HCT116 (cell line): ENCODE measurements around the gene RXRA. TPM values are rescaled to one million over a fixed set of nuclear protein-coding genes. Genes with fewer than 3 reads are reported as not detected.

Source experiments
- ATAC-seq: fragments of 200-7000 bp; cut with Tn5 transposase; 2 replicates; pipeline ENCODE4 v1.9.1; 2020; ENCODE audit warnings: mild to moderate bottlenecking, moderate library complexity
- BruUV-seq: library from RNA; stranded (reverse); fragments of 400-500 nt; replicated peaks from 2 replicates; lab custom pipeline; 2021; lab: Mats Ljungman, UMichigan
- CTCF ChIA-PET: fragments of 300-600 bp; sonication (Branson Sonifier 250); formaldehyde crosslinking; loops from one replicate; lab custom pipeline; 2021; ENCODE audit warnings: antibody characterized with exemption; lab: Charles Lee
- POLR2A ChIA-PET: fragments of 300-600, 350-600 bp; sonication (Branson Sonifier 250); formaldehyde crosslinking; loops from one replicate; lab custom pipeline; 2021; ENCODE audit warnings: antibody characterized with exemption; lab: Charles Lee
- RAD21 ChIA-PET, 2 experiments: fragments of 300-600 bp; sonication (Branson Sonifier 250); formaldehyde crosslinking; loops; one replicate each; lab custom pipeline; 2023; ENCODE audit warnings: low total read pairs in 2 of 2; ENCODE audit not compliant: uncharacterized antibody in 2 of 2, unreplicated experiment in 2 of 2, low non-redundant PET in 1 of 2; lab: Charles Lee
- DNase-seq: peaks from one replicate; pipeline ENCODE4 v3.0.0-alpha.2; 2010; ENCODE audit warnings: low read depth, low spot score
- H2AFZ ChIP-seq: fragments of 200-600 bp; shearing (Covaris generic), sonication (generic); 2 replicates; pipeline ENCODE4 v1.6.1; 2017; ENCODE audit warnings: low read depth, mixed run types, mixed read lengths, antibody characterized with exemption, low read length; ENCODE audit not compliant: poor library complexity, severe bottlenecking
- H3K27ac ChIP-seq: 2 replicates; pipeline ENCODE4 v1.5.1; 2012; ENCODE audit warnings: low read depth, low read length
- H3K27me3 ChIP-seq: fragments of 200-600 bp; sonication (generic); 2 replicates; pipeline ENCODE4 v1.6.1; 2016; ENCODE audit warnings: mixed run types, low read length, mixed read lengths; ENCODE audit not compliant: insufficient read depth
- H3K36me3 ChIP-seq, 2 experiments: fragments of 200-500 bp in 1 of 2; fragments of 200-600 bp in 1 of 2; sonication (Bioruptor generic) in 1 of 2; sonication (generic) in 1 of 2; 2 replicates each; pipeline versions ENCODE4 v1.5.1 to v1.6.1; 2014 to 2016; ENCODE audit warnings: low read length in 2 of 2, inconsistent platforms in 1 of 2, mixed read lengths in 1 of 2, mixed run types in 1 of 2; ENCODE audit not compliant: insufficient read depth in 2 of 2, control insufficient read depth in 1 of 2
- H3K4me1 ChIP-seq, 2 experiments: fragments of 200-600 bp in 1 of 2; sonication (generic) in 1 of 2; 2 replicates each; pipeline versions ENCODE4 v1.5.1 to v1.6.1; 2012 to 2017; ENCODE audit warnings: low read length in 2 of 2, inconsistent platforms in 1 of 2, mild to moderate bottlenecking in 1 of 2, mixed read lengths in 1 of 2, mixed run types in 1 of 2, moderate library complexity in 1 of 2; ENCODE audit not compliant: insufficient read depth in 2 of 2, control insufficient read depth in 1 of 2
- H3K4me2 ChIP-seq: fragments of 200-600 bp; sonication (generic); 2 replicates; pipeline ENCODE4 v1.6.1; 2017; ENCODE audit warnings: mixed run types, low read length, mixed read lengths
- H3K4me3 ChIP-seq, 2 experiments: fragments of 200-600 bp in 1 of 2; sonication (generic) in 1 of 2; replicated peaks in 1 of 2; 2 replicates each; pipeline ENCODE4 v1.5.1; 2011 to 2016; ENCODE audit warnings: low read length in 2 of 2, control low read depth in 1 of 2, low read depth in 1 of 2, mild to moderate bottlenecking in 1 of 2, mixed read lengths in 1 of 2, mixed run types in 1 of 2
- H3K79me2 ChIP-seq: fragments of 200-600 bp; sonication (generic); 2 replicates; pipeline ENCODE4 v1.6.1; 2017; ENCODE audit warnings: mild to moderate bottlenecking, mixed run types, low read length, moderate library complexity, mixed read lengths; ENCODE audit not compliant: insufficient read depth
- H3K9ac ChIP-seq: fragments of 200-600 bp; sonication (generic); 2 replicates; pipeline ENCODE4 v1.6.1; 2016; ENCODE audit warnings: low read length, mixed read lengths
- H3K9me2 ChIP-seq: fragments of 200-600 bp; sonication (generic), shearing (Covaris generic); 2 replicates; pipeline ENCODE4 v1.6.1; 2017; ENCODE audit warnings: mixed run types, mild to moderate bottlenecking, moderate library complexity; ENCODE audit not compliant: insufficient read depth
- H3K9me3 ChIP-seq, 2 experiments: fragments of 200-500 bp in 1 of 2; fragments of 200-600 bp in 1 of 2; sonication (Bioruptor generic) in 1 of 2; sonication (generic) in 1 of 2; 2 replicates each; pipeline ENCODE4 v1.6.1; 2014 to 2017; ENCODE audit warnings: low read length in 2 of 2, mixed read lengths in 2 of 2, inconsistent platforms in 1 of 2, low read depth in 1 of 2, mild to moderate bottlenecking in 1 of 2, mixed run types in 1 of 2, moderate library complexity in 1 of 2; ENCODE audit not compliant: control insufficient read depth in 1 of 2, insufficient read depth in 1 of 2
- H4K20me1 ChIP-seq: fragments of 200-600 bp; sonication (generic), shearing (Covaris generic); 2 replicates; pipeline ENCODE4 v1.6.1; 2017; ENCODE audit warnings: mixed run types, mild to moderate bottlenecking, moderate library complexity; ENCODE audit not compliant: insufficient read depth
- EGR1 ChIP-seq: IDR thresholded peaks from 2 replicates; pipeline ENCODE4 v1.6.1; 2012; ENCODE audit warnings: low read depth
- ELF1 ChIP-seq: IDR thresholded peaks from 2 replicates; pipeline ENCODE4 v1.6.1; 2012; ENCODE audit warnings: low read depth, borderline replicate concordance
- EZH2phosphoT487 ChIP-seq: fragments of 200-600 bp; IDR thresholded peaks from 2 replicates; pipeline ENCODE4 v1.6.1; 2018; ENCODE audit warnings: antibody characterized with exemption, borderline replicate concordance
- FOSL1 ChIP-seq: IDR thresholded peaks from 2 replicates; pipeline ENCODE4 v1.6.1; 2012; ENCODE audit warnings: low read depth
- JUND ChIP-seq: IDR thresholded peaks from 2 replicates; pipeline ENCODE4 v1.6.1; 2012
- REST ChIP-seq: IDR thresholded peaks from 2 replicates; pipeline ENCODE4 v1.6.1; 2012; ENCODE audit warnings: low read depth
- SIN3A ChIP-seq: IDR thresholded peaks from 2 replicates; pipeline ENCODE4 v1.6.1; 2012; ENCODE audit warnings: low read depth
- SP1 ChIP-seq: IDR thresholded peaks from 2 replicates; pipeline ENCODE4 v1.6.1; 2012; ENCODE audit warnings: low read depth
- SRF ChIP-seq: IDR thresholded peaks from 2 replicates; pipeline ENCODE4 v1.6.1; 2012; ENCODE audit warnings: low read depth
- ZNF274 ChIP-seq: fragments of 200-500 bp; sonication (Bioruptor generic); IDR thresholded peaks from 2 replicates; pipeline ENCODE4 v1.6.1; 2014; ENCODE audit warnings: mild to moderate bottlenecking, low read depth, low read length, inconsistent platforms
- intact Hi-C: fragments of 100-400 bp; cut with micrococcal nuclease; formaldehyde crosslinking; loops from 2 replicates; pipeline ENCODE4 v1.10.0; 2022
- total RNA-seq: library from RNA; stranded (reverse); gene quantifications from one replicate; pipeline ENCODE4 v1.2.1, GENCODE V29; 2021; ENCODE audit not compliant: unreplicated experiment

Gene RXRA
- total RNA-seq, 1 experiment from 2014 or later = 43.9 TPM

DNA sequence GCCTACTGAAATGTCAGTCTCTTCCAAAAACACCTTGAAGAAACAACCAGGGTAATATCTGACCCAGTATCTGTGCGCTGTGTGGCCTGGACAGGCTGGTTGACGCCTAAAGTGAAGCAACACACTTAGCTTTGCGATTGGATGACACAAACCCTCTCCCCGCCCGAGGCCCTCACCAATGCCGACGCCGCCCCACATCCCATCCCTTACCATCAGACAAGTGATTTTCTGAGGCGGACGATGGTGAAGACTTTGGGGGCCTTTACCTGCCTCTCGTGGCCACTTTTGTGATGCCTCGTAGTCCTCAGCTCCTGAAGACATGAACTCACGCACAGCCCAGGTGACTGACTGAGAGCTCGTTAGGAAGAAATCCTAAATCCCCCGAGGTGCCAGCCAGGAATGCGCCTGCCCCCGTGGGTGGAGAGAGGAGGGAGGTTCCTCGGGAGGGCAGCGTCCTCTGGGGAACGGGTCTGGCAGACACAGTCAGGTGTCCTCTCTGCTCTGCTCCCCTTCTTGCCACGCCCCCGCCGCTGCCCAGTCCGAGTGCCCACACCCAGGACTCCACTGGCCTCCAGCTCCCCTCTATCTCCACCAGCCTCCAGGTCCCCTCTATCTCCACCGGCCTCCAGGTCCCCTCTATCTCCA is 31.0 kb upstream of the RXRA start:
- no peaks in the 10 kb centered on the region for H3K27me3 ChIP-seq
- TF ChIP-seq JUND (no peak), SRF (no peak), SIN3A (no peak), ELF1 (no peak), ZNF274 (no peak), EZH2phosphoT487 (no peak), REST (no peak), EGR1 (no peak), FOSL1 (no peak), SP1 (no peak)
- no TSS peak for BruUV-seq

More for the DNA sequence above, 31.0 kb upstream of the RXRA start:
- intact Hi-C loops = no loop called here
- CTCF ChIA-PET = no interaction called here
- Histone ChIP-seq H3K79me2 (no peaks in the 10 kb centered on the region), H3K4me3 (no peak overlapping the region), H3K4me1 (no peaks in the 10 kb centered on the region), H4K20me1 (no peaks in the 10 kb centered on the region), H3K9me2 (no peaks in the 10 kb centered on the region), H3K4me2 (no peak overlapping the region), H3K27ac (no peak overlapping the region), H2AFZ (no peak overlapping the region), H3K9ac (no peak overlapping the region), H3K9me3 (no peaks in the 10 kb centered on the region), H3K36me3 (no peaks in the 10 kb centered on the region)
- RAD21 ChIA-PET = no interaction called here
- POLR2A ChIA-PET = no interaction called here
- DNase-seq (no peak), ATAC-seq (no peak)
